Inflammatory macrophage treated with lipopolysaccharide for 4 hours (primary cell): ENCODE results near the gene IRX3.

Source experiments
- DNase-seq: peaks from one replicate; pipeline ENCODE4 v3.0.0-alpha.2; 2020

Gene IRX3

GRCh38 chr16:54286366-54287130, at the start of gene IRX3:
Gene IRX3, minus strand, starts transcription at chr16:54286787. Its CDS starts 737 bp downstream, at chr16:54286050.
- peak; percentile 9 for DNase-seq

- DNase-seq: no peak
These were observed 48.6 kb upstream of the IRX3 start for GRCh38 chr16:54335230-54335629.

- no peak for DNase-seq
These were observed 47.6 kb upstream of the IRX3 start for GRCh38 chr16:54334208-54334607.

GRCh38 chr16:54331241-54332002, 44.8 kb upstream of the IRX3 start:
- no peak for DNase-seq

- DNase-seq: no peak
These were observed 41.0 kb upstream of the IRX3 start for GRCh38 chr16:54327609-54328008.

- DNase-seq: no peak
These were observed 39.7 kb upstream of the IRX3 start for GRCh38 chr16:54326266-54326662.

GRCh38 chr16:54325616-54326265, 39.2 kb upstream of the IRX3 start:
- no peak for DNase-seq

GRCh38 chr16:54324716-54325115, 38.1 kb upstream of the IRX3 start:
- DNase-seq: no peak

GRCh38 chr16:54320697-54321340, 34.2 kb upstream of the IRX3 start:
- no peak for DNase-seq

GRCh38 chr16:54318941-54319340, 32.4 kb upstream of the IRX3 start:
- DNase-seq: no peak

GRCh38 chr16:54317101-54317611, 30.6 kb upstream of the IRX3 start:
- no peak for DNase-seq

GRCh38 chr16:54316095-54316889, 29.7 kb upstream of the IRX3 start:
- no peak for DNase-seq

- no peak for DNase-seq
These were observed 27.2 kb upstream of the IRX3 start for GRCh38 chr16:54313789-54314188.

- no peak for DNase-seq
These were observed 26.0 kb upstream of the IRX3 start for GRCh38 chr16:54312502-54312991.

- no peak for DNase-seq
These were observed 22.8 kb upstream of the IRX3 start for GRCh38 chr16:54309341-54309740.

- DNase-seq: no peak
These were observed 18.5 kb upstream of the IRX3 start for GRCh38 chr16:54305080-54305479.

GRCh38 chr16:54303613-54304012, 17.0 kb upstream of the IRX3 start:
- DNase-seq: no peak

GRCh38 chr16:54297154-54297553, 10.6 kb upstream of the IRX3 start:
- no peak for DNase-seq

GRCh38 chr16:54296543-54296942, 10.0 kb upstream of the IRX3 start:
- DNase-seq: no peak

- DNase-seq: no peak
These were observed 5.3 kb upstream of the IRX3 start for GRCh38 chr16:54291656-54292487.
